ENCODE results near the gene LSM14A. TPM values are rescaled to one million over a fixed set of nuclear protein-coding genes. Genes with fewer than 3 reads are reported as not detected.
A peak's percentile ranks its signal among the peaks of the same experiment; 100 is the strongest.
"Not testable (repeated sequence)": the region's sequence is repeated elsewhere in the genome, so short reads cannot be mapped to it uniquely, and the experiment has no call there.

Gene LSM14A
- total RNA-seq, 3 donors from 2014 or later = 106 to 129 (median 126) TPM

- Histone ChIP-seq H3K36me3 (no peaks in the 10 kb centered on the region), H3K27ac (no peak overlapping the region), H3K9me3 (no peaks in the 10 kb centered on the region), H3K4me1 (no peaks in the 10 kb centered on the region), H3K4me3 (no peak overlapping the region), H3K27me3 (no peaks in the 10 kb centered on the region)
- DNase-seq (ENCODE audit: low spot score in 2 of 2) = no peak
- TF ChIP-seq CTCF (IDR thresholded peaks at IDR 0.05) (no peak), POLR2AphosphoS5 (IDR thresholded peaks at IDR 0.05) (no peak), POLR2A (IDR thresholded peaks at IDR 0.05) (no peak)
- intact Hi-C loops (cut with DNase I; ENCODE audit: low total_unique reads) = loop anchor here (10.0 kb wide), 1 partner anchor 100 kb away; no protein-coding TSS in a partner anchor
Measured at GRCh38 chr19:34244611-34245299, 72.5 kb downstream of the LSM14A start.

DNA sequence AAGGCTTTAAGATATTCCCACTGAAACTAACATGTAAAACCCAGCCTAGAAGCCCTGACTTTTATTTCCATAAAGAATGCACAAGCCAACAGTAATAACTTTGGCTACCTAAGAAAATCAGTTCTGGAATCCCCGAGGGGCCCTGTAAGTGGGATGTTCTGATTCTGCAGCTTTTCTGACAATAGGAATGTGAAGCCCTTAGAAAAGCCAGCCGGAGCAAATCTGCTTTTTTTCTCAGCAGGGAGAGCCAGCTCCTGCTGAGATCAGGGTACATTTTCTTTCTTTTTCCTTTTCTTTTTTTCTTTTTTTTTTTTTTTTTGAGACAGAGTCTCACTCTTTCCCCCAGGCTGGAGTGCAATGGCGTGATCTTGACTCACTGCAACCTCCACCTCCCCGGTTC lies 74.0 kb downstream of the LSM14A start:
- DNase-seq (ENCODE audit: low spot score in 2 of 2) = no peak
- intact Hi-C loops (cut with DNase I; ENCODE audit: low total_unique reads) = loop anchor here (10.0 kb wide), 1 partner anchor 98 kb away; no protein-coding TSS in a partner anchor
- Histone ChIP-seq H3K4me1 (no peaks in the 10 kb centered on the region), H3K4me3 (no peak overlapping the region), H3K36me3 (no peaks in the 10 kb centered on the region), H3K9me3 (no peaks in the 10 kb centered on the region), H3K27ac (no peak overlapping the region), H3K27me3 (no peaks in the 10 kb centered on the region)
- TF ChIP-seq POLR2AphosphoS5 (IDR thresholded peaks at IDR 0.05) (no peak), POLR2A (IDR thresholded peaks at IDR 0.05) (no peak), CTCF (IDR thresholded peaks at IDR 0.05) (no peak)

GRCh38 chr19:34248941-34249340 lies 76.6 kb downstream of the LSM14A start:
- H3K9me3 ChIP-seq = no peaks in the 10 kb centered on the region
- H3K4me1 ChIP-seq = no peaks in the 10 kb centered on the region
- TF ChIP-seq POLR2A (IDR thresholded peaks at IDR 0.05) = no peak
- no peak for TF ChIP-seq CTCF (IDR thresholded peaks at IDR 0.05)
- H3K36me3 ChIP-seq = no peaks in the 10 kb centered on the region
- intact Hi-C loops (cut with DNase I; ENCODE audit: low total_unique reads) = loop anchor here (10.0 kb wide), 1 partner anchor 96 kb away; no protein-coding TSS in a partner anchor
- H3K4me3 ChIP-seq = no peak overlapping the region
- no peaks in the 10 kb centered on the region for H3K27me3 ChIP-seq
- DNase-seq (ENCODE audit: low spot score in 2 of 2) = no peak
- no peak overlapping the region for H3K27ac ChIP-seq

- H3K4me3 ChIP-seq; H3K4me1 ChIP-seq; H3K27me3 ChIP-seq; DNase-seq (ENCODE audit: low spot score in 2 of 2); H3K27ac ChIP-seq; H3K36me3 ChIP-seq; intact Hi-C loops (cut with DNase I; ENCODE audit: low total_unique reads); H3K9me3 ChIP-seq: not testable (repeated sequence)
Measured at GRCh38 chr19:34253167-34253566, 80.9 kb downstream of the LSM14A start.

- Histone ChIP-seq H3K4me3 (peak overlapping the region; percentile 67 to 92 (median 88)), H3K27ac (peak overlapping the region; percentile 93 to 97)
- H3K36me3 ChIP-seq; intact Hi-C loops (cut with DNase I; ENCODE audit: low total_unique reads); H3K4me1 ChIP-seq; H3K9me3 ChIP-seq; DNase-seq (ENCODE audit: low spot score in 2 of 2); H3K27me3 ChIP-seq: not testable (repeated sequence)
Measured at GRCh38 chr19:34253681-34254045, 81.4 kb downstream of the LSM14A start.

- H3K27me3 ChIP-seq = no peaks in the 10 kb centered on the region
- H3K36me3 ChIP-seq = no peaks in the 10 kb centered on the region
- TF ChIP-seq POLR2A (IDR thresholded peaks at IDR 0.05) (peak; percentile 75), POLR2AphosphoS5 (IDR thresholded peaks at IDR 0.05) (peak; percentile 61 to 90 (median 86)), CTCF (IDR thresholded peaks at IDR 0.05) (no peak)
- H3K4me1 ChIP-seq = no peaks in the 10 kb centered on the region
- intact Hi-C loops (cut with DNase I; ENCODE audit: low total_unique reads) = no loop called here
- no peaks in the 10 kb centered on the region for H3K9me3 ChIP-seq
- peak within 1 kb of the TSS; percentile 67 to 92 (median 88) for H3K4me3 ChIP-seq
- DNase-seq (ENCODE audit: low spot score in 2 of 2) = peak; percentile 69 to 77
- H3K27ac ChIP-seq = peak within 1 kb of the TSS; percentile 93 to 97
Measured at GRCh38 chr19:34254046-34254697, 81.9 kb downstream of the LSM14A start, which contains the start of gene GARRE1. GARRE1 (plus strand) TSS chr19:34254554; CDS start chr19:34300474, 45,920 bp downstream.

All from breast epithelium (tissue), 4 donors.